NCI-H345 treated with DMSO at 0.1 percent for 48 hours (cell line): ENCODE data around the gene RGS7.

Experiments used
- DNase-seq: peaks from one replicate; lab custom pipeline; 2025; ENCODE audit not compliant: unreplicated experiment; lab: John Stamatoyannopoulos, UW

The RGS7 gene

GRCh38 chr1:240854367-240854766, 502.6 kb downstream of the RGS7 start:
- DNase-seq = no peak

DNA sequence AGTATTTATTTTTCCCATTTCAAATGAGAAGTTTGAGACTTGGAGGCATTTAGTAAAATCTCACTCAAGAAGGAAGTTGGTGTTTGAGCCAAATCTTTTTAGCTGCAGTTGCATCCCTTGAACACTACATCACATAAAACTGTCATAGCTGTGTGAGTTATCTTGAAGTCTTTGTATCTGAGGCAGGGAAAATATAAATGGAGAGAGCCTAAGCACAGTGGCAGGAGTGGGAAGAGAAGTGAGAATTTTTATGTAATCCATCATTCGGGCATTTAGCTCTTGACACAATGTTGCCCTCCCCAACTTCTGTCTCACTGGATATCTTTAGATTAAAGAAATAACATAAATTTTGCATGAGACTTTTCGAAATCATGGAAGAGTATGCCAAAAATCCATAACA, 509.7 kb downstream of the RGS7 start:
- no peak for DNase-seq

DNA sequence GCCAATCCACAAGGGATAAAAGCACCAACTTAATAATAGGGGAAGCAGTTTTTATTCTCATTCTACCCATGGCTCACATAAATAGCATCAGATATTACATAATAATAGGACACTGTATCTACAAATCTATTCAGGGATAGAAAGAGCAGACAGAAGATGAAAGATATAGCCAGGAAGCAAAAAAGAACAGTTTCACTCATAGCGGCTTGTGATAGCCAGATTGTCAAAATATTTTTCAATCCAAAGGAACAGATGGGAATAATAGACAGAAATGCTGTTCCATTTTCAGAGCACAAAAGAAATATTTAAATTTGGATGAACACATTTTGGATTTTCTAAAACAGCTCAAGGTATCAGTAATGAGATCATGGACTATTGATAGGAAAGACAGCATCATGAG, 512.5 kb downstream of the RGS7 start:
- no peak for DNase-seq

- DNase-seq = no peak
Observed at GRCh38 chr1:240843798-240844197, 513.2 kb downstream of the RGS7 start.

DNA sequence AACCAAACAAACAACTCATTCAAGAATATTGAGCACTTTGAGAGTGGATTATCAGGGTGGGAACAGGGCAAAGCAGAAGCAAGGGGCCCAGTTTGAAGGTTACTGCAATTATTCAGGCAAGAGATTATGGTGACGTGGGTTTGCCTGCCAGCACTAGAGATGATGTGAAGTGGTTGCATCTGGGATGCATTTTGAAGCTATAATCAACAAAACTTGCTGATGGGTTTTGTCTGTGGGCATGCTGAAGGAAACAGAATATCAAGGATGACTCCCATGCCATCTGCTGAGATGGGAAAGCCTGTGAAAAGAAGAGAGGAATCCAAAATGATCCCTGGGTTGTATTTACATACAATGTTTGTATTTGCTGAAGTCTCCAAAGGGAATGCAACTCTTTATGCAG, 520.7 kb downstream of the RGS7 start:
- DNase-seq = no peak

- DNase-seq = no peak
Observed at GRCh38 chr1:240835291-240835690, 521.7 kb downstream of the RGS7 start.

GRCh38 chr1:240833075-240833474, 523.9 kb downstream of the RGS7 start:
- no peak for DNase-seq

DNA sequence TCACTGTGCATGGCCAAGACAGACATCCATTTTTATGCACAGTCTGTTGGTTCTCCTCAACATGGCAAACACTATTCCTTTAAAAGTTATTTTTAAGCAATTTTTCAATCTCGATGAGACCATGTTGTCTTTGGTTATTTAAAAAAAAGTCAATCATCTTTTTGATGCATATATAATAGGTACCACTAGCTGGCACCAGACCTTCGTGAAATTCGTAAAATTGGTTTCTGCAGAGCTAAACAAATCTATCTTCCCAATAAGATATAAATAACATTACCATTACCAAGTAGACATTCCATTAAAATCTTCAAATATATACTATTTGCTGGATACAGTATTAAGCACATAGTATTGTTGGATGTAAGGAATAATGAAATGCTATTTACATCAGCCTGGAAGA, 525.1 kb downstream of the RGS7 start:
- DNase-seq = no peak

DNA sequence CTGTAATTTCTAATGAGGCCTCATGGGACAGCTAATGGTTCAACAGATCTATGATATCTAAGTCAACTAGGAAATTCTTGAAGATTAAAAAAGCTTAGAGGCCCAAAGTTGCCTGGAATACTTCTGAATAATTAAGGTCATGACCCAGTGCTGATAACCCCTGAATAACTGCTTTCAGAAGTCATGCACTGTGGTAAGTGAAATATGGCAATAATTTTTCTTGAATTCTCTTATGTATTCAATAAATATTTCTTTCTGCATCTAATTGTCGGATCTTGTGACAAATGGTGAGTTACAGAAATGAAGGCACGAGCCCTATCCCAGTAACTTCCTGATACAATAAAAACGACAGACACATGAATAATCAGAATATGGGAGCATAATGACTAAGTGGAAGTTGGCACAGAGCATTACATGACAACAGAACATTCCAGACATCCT, 525.8 kb downstream of the RGS7 start:
- DNase-seq = no peak

DNA sequence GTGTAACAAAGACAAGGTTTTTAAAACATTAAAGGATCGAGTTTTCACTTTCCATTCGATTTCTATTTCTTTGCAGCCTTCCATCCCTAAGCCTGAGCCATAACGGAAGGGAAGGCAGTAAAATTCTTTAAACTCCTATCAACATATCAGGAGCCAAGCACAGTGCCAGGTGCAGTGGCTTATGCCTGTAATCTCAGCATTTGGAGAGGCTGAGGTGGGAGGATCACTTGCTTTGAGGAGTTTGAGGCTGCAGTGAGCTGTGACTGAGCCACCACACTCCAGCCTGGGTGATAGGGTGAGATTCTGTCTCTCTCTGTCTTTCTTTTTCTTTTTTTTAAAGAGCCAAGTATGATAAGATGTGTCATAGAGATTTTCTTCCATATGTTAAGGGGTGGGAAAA, 527.5 kb downstream of the RGS7 start:
- DNase-seq = no peak

DNA sequence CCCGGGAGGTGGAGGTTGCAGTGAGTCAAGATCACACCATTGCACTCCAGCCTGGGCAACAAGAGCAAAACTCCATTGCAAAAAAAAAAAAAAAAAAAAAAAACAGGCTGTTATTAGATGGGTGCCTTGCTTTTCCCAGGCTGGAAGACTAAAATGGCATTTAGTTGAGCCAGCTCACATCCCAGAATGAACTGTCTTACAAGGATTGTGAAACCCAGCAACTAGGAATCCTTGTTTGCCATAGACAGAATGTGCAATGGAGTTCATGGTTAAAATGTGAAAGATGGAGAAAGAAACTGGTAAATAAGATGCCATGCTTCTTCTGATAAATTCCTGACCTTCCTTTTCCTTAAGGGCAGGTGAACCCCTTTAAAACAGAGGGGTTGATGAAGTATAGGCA, 529.2 kb downstream of the RGS7 start:
- DNase-seq = no peak

DNA sequence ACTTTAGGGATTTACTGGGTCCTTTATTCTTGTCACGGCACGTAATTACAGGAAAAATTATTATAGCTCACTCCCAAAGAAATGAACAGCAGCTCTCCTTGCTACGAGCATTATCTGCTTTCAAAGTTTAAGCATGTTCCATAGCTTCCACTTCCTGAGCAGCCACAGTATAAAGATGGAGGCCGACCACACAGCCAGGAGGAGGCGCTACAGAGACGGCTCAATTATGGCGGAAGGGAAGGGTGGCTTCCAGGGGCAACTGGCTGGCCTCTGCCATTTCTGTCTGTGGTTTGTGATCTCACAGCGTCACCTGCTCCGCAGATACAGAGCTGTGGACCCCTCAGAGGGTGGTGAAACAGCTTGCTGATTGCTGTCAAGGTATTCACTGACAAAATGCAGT, 532.8 kb downstream of the RGS7 start:
- no peak for DNase-seq

- no peak for DNase-seq
Observed at GRCh38 chr1:240823357-240823756, 533.6 kb downstream of the RGS7 start.

- DNase-seq = no peak
Observed at GRCh38 chr1:240821925-240822324, 535.1 kb downstream of the RGS7 start.

DNA sequence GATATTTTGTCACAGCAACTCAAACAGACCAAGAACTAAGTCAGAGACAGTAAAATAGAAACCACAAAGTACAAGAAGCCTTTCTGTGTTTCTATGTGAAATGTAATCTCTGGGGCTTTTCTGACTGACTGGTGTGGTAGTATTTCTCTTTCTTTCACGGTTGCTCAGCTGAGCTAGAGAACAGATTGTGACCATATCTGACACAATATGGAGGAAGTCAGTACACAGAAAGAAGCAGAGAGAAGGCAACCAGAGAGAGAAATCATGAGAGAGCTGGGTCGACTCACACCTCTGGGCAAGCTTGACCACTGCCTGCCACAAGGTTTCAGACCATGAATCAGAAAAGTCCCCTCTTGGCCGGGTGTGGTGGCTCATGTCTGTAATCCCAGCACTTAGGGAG, 536.2 kb downstream of the RGS7 start:
- no peak for DNase-seq

DNA sequence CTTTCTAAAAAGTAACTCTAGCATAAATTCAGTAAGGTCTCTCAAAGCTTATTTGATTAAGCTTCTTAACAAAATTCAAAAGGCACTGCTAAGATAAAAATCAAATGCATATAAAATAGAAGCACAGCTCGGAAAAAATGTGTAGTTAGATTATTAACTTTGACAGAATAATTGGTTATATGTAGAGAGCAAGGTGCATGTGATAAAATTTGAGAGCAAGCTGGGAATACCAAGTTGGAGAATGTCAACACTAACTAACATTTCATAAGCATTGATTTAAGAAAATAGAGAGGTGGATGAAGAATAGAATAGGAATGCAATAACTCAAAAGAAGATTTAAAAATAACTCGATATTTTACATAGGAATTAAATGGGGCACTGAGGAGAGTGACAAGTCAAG, 540.5 kb downstream of the RGS7 start:
- DNase-seq = no peak

DNA sequence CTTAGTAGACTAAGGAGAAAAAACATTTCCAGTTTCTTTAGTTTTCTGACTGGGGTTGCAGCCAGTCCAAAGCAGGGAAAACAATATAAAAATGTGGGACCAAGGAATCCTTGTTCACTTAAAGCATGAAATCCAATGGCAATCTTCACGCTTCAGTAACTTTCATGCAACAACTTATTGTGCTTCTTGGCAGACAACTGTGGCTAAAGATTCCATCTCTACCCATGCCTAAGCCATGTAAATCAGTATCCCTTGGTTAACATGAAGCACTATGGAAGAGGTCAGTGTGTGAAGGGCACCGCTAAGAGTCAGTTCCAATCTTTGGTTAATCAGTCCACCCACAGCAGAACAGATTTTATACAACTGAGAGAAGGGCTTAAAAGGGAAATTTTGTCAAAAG, 543.3 kb downstream of the RGS7 start:
- no peak for DNase-seq

- no peak for DNase-seq
Observed at GRCh38 chr1:240811256-240811655, 545.7 kb downstream of the RGS7 start.

DNA sequence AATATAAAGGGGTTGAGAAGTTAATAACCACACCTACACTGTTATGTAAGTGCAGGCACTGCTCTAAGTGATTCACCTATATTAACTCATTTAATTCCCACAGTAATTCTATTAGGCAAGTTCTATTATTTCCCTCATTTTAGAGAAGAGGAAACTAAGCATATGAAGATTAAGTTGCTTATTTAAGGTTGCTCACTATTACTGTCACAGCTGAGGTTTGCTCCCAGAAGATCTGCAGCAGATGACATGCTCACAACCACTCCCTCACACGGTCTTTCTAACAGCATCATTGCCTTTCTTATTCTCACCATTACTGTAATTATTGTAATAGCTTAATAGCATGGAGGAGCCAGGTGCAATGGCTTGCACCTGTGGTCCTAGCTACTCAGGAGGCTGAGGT, 548.6 kb downstream of the RGS7 start:
- no peak for DNase-seq

DNA sequence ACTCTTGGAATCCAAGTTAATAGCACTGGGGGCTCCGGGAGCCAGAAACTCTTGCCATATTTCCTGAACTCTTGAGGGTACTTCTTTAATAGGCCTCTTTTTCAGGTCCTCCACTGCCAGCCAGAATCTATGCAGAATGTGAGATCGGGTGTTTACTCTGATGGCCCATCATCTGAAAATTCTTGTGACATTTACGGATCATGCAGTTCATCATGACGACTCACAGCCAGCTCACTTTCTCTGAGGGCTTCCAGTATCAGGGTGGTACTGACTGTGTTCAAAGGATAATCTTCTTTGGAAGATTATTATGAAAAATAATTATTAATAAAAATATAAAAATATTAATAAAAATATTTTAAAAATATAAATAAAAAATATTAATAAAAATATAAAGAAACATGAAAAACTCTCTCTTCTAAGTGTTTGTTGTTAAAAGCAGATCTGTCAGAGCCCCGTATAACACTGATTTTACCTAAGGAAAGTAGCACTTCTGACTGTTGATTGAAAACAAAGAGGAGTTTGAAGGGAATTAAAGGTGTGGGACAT, 550.7 kb downstream of the RGS7 start:
- no peak for DNase-seq

DNA sequence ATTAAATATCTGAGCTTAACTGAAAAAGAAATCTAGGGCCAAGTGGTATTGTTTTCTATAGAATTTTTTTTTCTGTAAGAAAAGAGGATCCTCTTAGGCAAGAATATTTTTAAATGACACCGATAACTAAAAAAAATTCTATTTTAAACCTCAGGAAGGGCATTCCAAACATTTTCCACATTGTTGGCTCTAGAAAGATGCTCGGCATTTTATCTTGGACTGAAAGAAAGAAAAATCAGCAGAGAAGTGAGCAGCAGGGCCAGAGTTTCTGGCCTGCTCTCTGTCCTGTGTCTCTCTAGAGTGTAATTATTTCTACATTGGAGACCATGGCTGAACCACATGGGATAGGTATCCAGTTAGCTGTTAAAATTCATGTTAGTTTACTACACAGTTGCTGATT, 552.5 kb downstream of the RGS7 start:
- DNase-seq = no peak

DNA sequence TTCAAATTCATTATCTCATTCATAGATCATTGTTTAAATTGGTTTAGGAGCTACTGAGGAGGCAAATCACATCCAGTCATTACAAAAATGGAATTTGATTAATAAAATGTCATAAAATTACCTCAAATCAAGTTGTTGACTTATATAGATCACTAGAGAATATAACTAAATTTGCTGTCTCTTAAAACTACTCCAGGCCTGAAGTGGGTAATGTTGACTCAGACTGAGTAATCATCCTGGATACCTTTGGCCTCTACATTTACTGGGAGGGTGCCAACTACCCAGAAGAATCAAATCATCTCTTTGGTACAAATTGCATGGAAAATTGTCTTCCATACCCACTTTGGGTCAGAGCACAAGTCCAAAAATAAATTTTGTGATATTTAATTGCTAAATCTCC, 553.9 kb downstream of the RGS7 start:
- no peak for DNase-seq

- DNase-seq = no peak
Observed at GRCh38 chr1:240802271-240802670, 554.7 kb downstream of the RGS7 start.

DNA sequence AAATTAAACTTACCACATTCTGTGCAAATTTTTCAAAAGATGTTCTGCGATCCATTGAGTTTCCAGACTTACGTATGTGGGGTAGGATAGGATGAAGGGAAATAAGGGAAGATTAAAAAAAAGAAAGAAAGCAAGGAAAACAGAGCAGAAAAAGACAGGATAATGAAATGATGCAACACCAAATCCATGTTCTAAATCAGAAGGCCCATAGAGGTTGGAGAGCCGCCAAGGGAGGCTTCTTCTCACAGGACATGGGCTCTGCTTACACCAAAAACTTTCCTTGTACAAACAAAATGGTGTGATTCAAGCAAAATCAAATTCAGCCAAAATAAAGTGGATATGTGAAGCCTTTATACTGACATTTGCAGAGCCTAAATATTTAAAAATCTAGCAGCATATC, 555.6 kb downstream of the RGS7 start:
- DNase-seq = no peak
